ENCODE measurements around the gene EPHA3. TPM values are rescaled to one million over a fixed set of nuclear protein-coding genes. Genes with fewer than 3 reads are reported as not detected.

Gene EPHA3
- total and polyA plus RNA-seq, 9 of the 15 experiments (the other 6 are each of a cell fraction or from before 2014, with no cell fraction given) = not detected

GRCh38 chr3:89287902-89288508, 180.6 kb downstream of the EPHA3 start (continued):
- TF ChIP-seq GTF3C2 (IDR thresholded peaks at IDR 0.05; ENCODE audit: borderline replicate concordance, extremely low read depth, insufficient read length) (no peak), PHB (CRISPR knock-in tag; IDR thresholded peaks at IDR 0.05) (no peak)

GRCh38 chr3:89289574-89290190, 182.3 kb downstream of the EPHA3 start:
- H3K4me3 ChIP-seq = no peak overlapping the region
- H3K4me2 ChIP-seq (ENCODE audit: insufficient read depth, low read length) = no peak overlapping the region
- H3K79me2 ChIP-seq (ENCODE audit: control insufficient read depth, insufficient read depth, low read length) = no peaks in the 10 kb centered on the region
- intact Hi-C loops (cut with micrococcal nuclease) = no loop called here
- TF ChIP-seq ZNF165 (CRISPR knock-in tag; IDR thresholded peaks at IDR 0.05; ENCODE audit: borderline replicate concordance) = no peak
- TF ChIP-seq FOS (IDR thresholded peaks at IDR 0.05; ENCODE audit: extremely low read depth, insufficient read length) = no peak
- TF ChIP-seq NR2C2 (CRISPR knock-in tag; IDR thresholded peaks at IDR 0.05) = no peak
- TF ChIP-seq NR2C2 (tag; IDR thresholded peaks at IDR 0.05) = no peak
- no peak for TF ChIP-seq FIP1L1 (IDR thresholded peaks at IDR 0.05; ENCODE audit: low read depth, low read length, poor library complexity, severe bottlenecking)
- TF ChIP-seq TFAP4 (CRISPR knock-in tag; IDR thresholded peaks at IDR 0.05; ENCODE audit: borderline replicate concordance) = no peak
- H3K27ac ChIP-seq (ENCODE audit: extremely low read depth, low read depth, low read length) = no peak overlapping the region
- H3K9ac ChIP-seq (ENCODE audit: insufficient read depth in 1 of 2, low read depth in 2 of 2, low read length in 2 of 2) = no peak overlapping the region
- ChIA-PET POLR2A (no interaction called here), CTCF (ENCODE audit: low intra/inter-chr PET ratio) (no interaction called here)
- ATAC-seq (no peak), FAIRE-seq (no peak), DNase-seq (ENCODE audit: extremely low read depth in 1 of 4, low spot score in 3 of 4) (no peak)
- no peaks in the 10 kb centered on the region for H4K20me1 ChIP-seq (replicated peaks; ENCODE audit: control insufficient read depth, insufficient read depth, low read length)
- H3K27me3 ChIP-seq (ENCODE audit: control insufficient read depth in 2 of 2, insufficient read depth in 2 of 2, low read length in 2 of 2) = no peaks in the 10 kb centered on the region
- H3K36me3 ChIP-seq (ENCODE audit: control insufficient read depth, insufficient read depth, low read length) = no peaks in the 10 kb centered on the region
- H3K9me3 ChIP-seq (replicated peaks; ENCODE audit: control insufficient read depth, insufficient read depth, low read depth, low read length) = no peaks in the 10 kb centered on the region
- in situ Hi-C loops (cut with MboI) = no loop called here
- no peaks in the 10 kb centered on the region for H3K4me1 ChIP-seq (replicated peaks in 1 of 2; ENCODE audit: control insufficient read depth in 2 of 2, insufficient read depth in 2 of 2, low read length in 2 of 2)
- H2AFZ ChIP-seq (ENCODE audit: low read depth, low read length) = no peak overlapping the region
- H3K9me1 ChIP-seq (ENCODE audit: control insufficient read depth, insufficient read depth, low read length) = no peaks in the 10 kb centered on the region
- BruUV-seq (replicated peaks) = no TSS peak
- 0% methylated on average over 5 of the region's 5 CpGs for WGBS (ENCODE audit: insufficient coverage, low coverage, missing lambda C conversion rate)

Measured in K562 (cell line).